Trophoblast cell (in vitro differentiated cells and primary cell): ENCODE measurements around the gene SYNGR4.
"Not testable (repeated sequence)": the region's sequence is repeated elsewhere in the genome, so short reads cannot be mapped to it uniquely, and the experiment has no call there.

ENCODE experiments used
- DNase-seq, 2 donors: peaks; one replicate each; pipeline ENCODE4 v3.0.0-alpha.2; 2016
- H2AFZ ChIP-seq: 2 replicates; pipeline ENCODE4 v1.6.1; 2013; ENCODE audit warnings: low read length, moderate library complexity, mild to moderate bottlenecking; ENCODE audit not compliant: insufficient read depth, poor library complexity
- H2AK5ac ChIP-seq: 2 replicates; pipeline ENCODE4 v1.6.1; 2013; ENCODE audit warnings: mild to moderate bottlenecking, low read length
- H2BK120ac ChIP-seq: 2 replicates; pipeline ENCODE4 v1.6.1; 2013; ENCODE audit warnings: low read length, mild to moderate bottlenecking, moderate library complexity; ENCODE audit not compliant: insufficient read depth, poor library complexity
- H2BK12ac ChIP-seq: 2 replicates; pipeline ENCODE4 v1.6.1; 2013; ENCODE audit warnings: mild to moderate bottlenecking, low read length, moderate library complexity
- H2BK5ac ChIP-seq: 2 replicates; pipeline ENCODE4 v1.6.1; 2013; ENCODE audit warnings: low read length, low read depth, moderate library complexity, mild to moderate bottlenecking; ENCODE audit not compliant: poor library complexity
- H3K14ac ChIP-seq: 2 replicates; pipeline ENCODE4 v1.6.1; 2013; ENCODE audit warnings: mild to moderate bottlenecking, low read length
- H3K18ac ChIP-seq: 2 replicates; pipeline ENCODE4 v1.6.1; 2013; ENCODE audit warnings: mild to moderate bottlenecking, low read length
- H3K23ac ChIP-seq: 2 replicates; pipeline ENCODE4 v1.6.1; 2013; ENCODE audit warnings: low read length
- H3K27ac ChIP-seq: 2 replicates; pipeline ENCODE4 v1.5.1; 2013; ENCODE audit warnings: low read depth, mild to moderate bottlenecking, inconsistent platforms, low read length, moderate library complexity
- H3K27me3 ChIP-seq: 2 replicates; pipeline ENCODE4 v1.6.1; 2013; ENCODE audit warnings: inconsistent platforms, mild to moderate bottlenecking, low read length, moderate library complexity; ENCODE audit not compliant: insufficient read depth
- H3K36me3 ChIP-seq, 2 experiments: 1 replicate in 1 of 2; 2 replicates in 1 of 2; pipeline ENCODE4 v1.6.1; 2013; ENCODE audit warnings: low read length in 2 of 2, mild to moderate bottlenecking in 2 of 2, moderate library complexity in 1 of 2; ENCODE audit not compliant: insufficient read depth in 2 of 2, control insufficient read depth in 1 of 2
- H3K4ac ChIP-seq: 2 replicates; pipeline ENCODE4 v1.6.1; 2013; ENCODE audit warnings: low read depth, mild to moderate bottlenecking, low read length, moderate library complexity
- H3K4me1 ChIP-seq, 2 experiments: 1 replicate in 1 of 2; 2 replicates in 1 of 2; pipeline ENCODE4 v1.6.1; 2013; ENCODE audit warnings: low read length in 2 of 2, mild to moderate bottlenecking in 2 of 2, moderate library complexity in 1 of 2; ENCODE audit not compliant: insufficient read depth in 2 of 2, control insufficient read depth in 1 of 2
- H3K4me2 ChIP-seq: 2 replicates; pipeline ENCODE4 v1.6.1; 2013; ENCODE audit warnings: inconsistent platforms, mild to moderate bottlenecking, low read length, moderate library complexity
- H3K4me3 ChIP-seq: 2 replicates; pipeline ENCODE4 v1.5.1; 2013; ENCODE audit warnings: mild to moderate bottlenecking, low read depth, low read length, inconsistent platforms
- H3K79me1 ChIP-seq: one replicate; pipeline ENCODE4 v1.6.1; 2013; ENCODE audit warnings: low read length
- H3K79me2 ChIP-seq: 2 replicates; pipeline ENCODE4 v1.6.1; 2013; ENCODE audit warnings: low read length, mild to moderate bottlenecking; ENCODE audit not compliant: control insufficient read depth, insufficient read depth, poor library complexity
- H3K9ac ChIP-seq: 2 replicates; pipeline ENCODE4 v1.6.1; 2013; ENCODE audit warnings: mild to moderate bottlenecking, low read length
- H3K9me3 ChIP-seq: 2 replicates; pipeline ENCODE4 v1.6.1; 2013; ENCODE audit warnings: low read depth, mild to moderate bottlenecking, control low read depth, inconsistent platforms, low read length; ENCODE audit not compliant: insufficient read depth
- H4K12ac ChIP-seq: 2 replicates; pipeline ENCODE4 v1.6.1; 2013; ENCODE audit warnings: low read depth, mild to moderate bottlenecking, low read length, moderate library complexity
- H4K8ac ChIP-seq: 2 replicates; pipeline ENCODE4 v1.6.1; 2013; ENCODE audit warnings: low read depth, mild to moderate bottlenecking, low read length, moderate library complexity
- H4K91ac ChIP-seq: one replicate; pipeline ENCODE4 v1.6.1; 2013; ENCODE audit warnings: low read depth, mild to moderate bottlenecking, low read length, moderate library complexity
- WGBS: extraction: QIAGEN DNeasy Blood & Tissue Kit; methylation state at CpG from one replicate; pipeline ENCODE4 v1.1.7; 2013; ENCODE audit warnings: missing lambda C conversion rate; ENCODE audit not compliant: insufficient read length, insufficient coverage; ENCODE audit errors: extremely low coverage; 5-methylcytosine and 5-hydroxymethylcytosine counted together

The SYNGR4 gene

GRCh38 chr19:48391100-48392005 is 27.2 kb downstream of the SYNGR4 start, which contains the start of gene KDELR1:
TSS of gene KDELR1 (minus strand) at chr19:48391551. CDS start at chr19:48391358, 193 bp downstream.
- Histone ChIP-seq H3K27ac (peak within 1 kb of the TSS; percentile 60), H3K9me3 (peaks cover 2% of the 10 kb centered on the region), H2AK5ac (peak within 1 kb of the TSS; percentile 89), H3K18ac (peak within 1 kb of the TSS; percentile 89), H4K8ac (peak within 1 kb of the TSS; percentile 82), H2AFZ (peak within 1 kb of the TSS; percentile 9), H2BK5ac (peak within 1 kb of the TSS; percentile 92), H3K23ac (no peak within 1 kb of the TSS), H3K36me3 (peaks cover 22 to 27% of the 10 kb centered on the region in 2 experiments), H3K4me1 (peaks cover 11 to 18% of the 10 kb centered on the region in 2 experiments), H3K4me3 (peak within 1 kb of the TSS; percentile 90), H4K91ac (peak within 1 kb of the TSS; percentile 97), H3K4ac (peak within 1 kb of the TSS; percentile 95), H3K4me2 (peak within 1 kb of the TSS; percentile 90), H3K9ac (peak within 1 kb of the TSS; percentile 92), H3K14ac (peak within 1 kb of the TSS; percentile 97), H2BK120ac (peak within 1 kb of the TSS; percentile 85), H3K79me2 (peaks cover 18% of the 10 kb centered on the region), H2BK12ac (peak within 1 kb of the TSS; percentile 10), H4K12ac (peak within 1 kb of the TSS; percentile 74), H3K79me1 (peaks cover 27% of the 10 kb centered on the region), H3K27me3 (peaks cover 18% of the 10 kb centered on the region)
- DNase-seq, result peak; percentile 66 to 79
- WGBS, result no CpG with 5 or more reads among the region's 42 CpGs

GRCh38 chr19:48392006-48392344 is 27.8 kb downstream of the SYNGR4 start:
- H2BK5ac ChIP-seq, H2BK12ac ChIP-seq, H2BK120ac ChIP-seq, H3K27ac ChIP-seq, H4K91ac ChIP-seq, H3K9ac ChIP-seq, H3K4me2 ChIP-seq, DNase-seq, H3K4ac ChIP-seq, H2AK5ac ChIP-seq, H3K23ac ChIP-seq, H3K4me3 ChIP-seq, H3K18ac ChIP-seq, H4K8ac ChIP-seq, H3K14ac ChIP-seq, H2AFZ ChIP-seq, H4K12ac ChIP-seq, H3K9me3 ChIP-seq: not testable (repeated sequence)
- Histone ChIP-seq H3K36me3 (peaks cover 16 to 22% of the 10 kb centered on the region in 2 experiments), H3K79me1 (peaks cover 27% of the 10 kb centered on the region), H3K27me3 (peaks cover 18% of the 10 kb centered on the region), H3K4me1 (peaks cover 11 to 23% of the 10 kb centered on the region in 2 experiments), H3K79me2 (peaks cover 18% of the 10 kb centered on the region)
- WGBS, result no CpG with 5 or more reads among the region's 1 CpG

- no CpG with 5 or more reads among the region's 15 CpGs for WGBS
- Histone ChIP-seq H3K4ac (peak overlapping the region; percentile 21), H4K91ac (peak overlapping the region; percentile 12)
These were observed 28.8 kb downstream of the SYNGR4 start for GRCh38 chr19:48392860-48393558.

GRCh38 chr19:48393559-48394330 is 29.6 kb downstream of the SYNGR4 start, which contains the start of gene GRIN2D:
TSS of gene GRIN2D (plus strand) at chr19:48393668. CDS start at chr19:48398393, 4,725 bp downstream.
- WGBS, result no CpG with 5 or more reads among the region's 40 CpGs
- peak within 1 kb of the TSS; percentile 83 for H3K14ac ChIP-seq
- peaks cover 6 to 8% of the 10 kb centered on the region in 2 experiments for H3K36me3 ChIP-seq
- peaks cover 2% of the 10 kb centered on the region for H3K9me3 ChIP-seq
- H3K27ac ChIP-seq, result peak within 1 kb of the TSS; percentile 2
- H3K79me1 ChIP-seq, result peaks cover 31% of the 10 kb centered on the region
- no peak within 1 kb of the TSS for H3K9ac ChIP-seq
- peak within 1 kb of the TSS; percentile 42 for H2AFZ ChIP-seq
- DNase-seq, result peak; percentile 59 to 74
- H3K4ac ChIP-seq, result peak within 1 kb of the TSS; percentile 21
- H3K27me3 ChIP-seq, result peaks cover 18% of the 10 kb centered on the region
- peak within 1 kb of the TSS; percentile 51 for H2BK12ac ChIP-seq
- peak within 1 kb of the TSS; percentile 58 for H2AK5ac ChIP-seq
- H2BK120ac ChIP-seq, result peak within 1 kb of the TSS; percentile 75
- H3K4me3 ChIP-seq, result peak within 1 kb of the TSS; percentile 51
- peak within 1 kb of the TSS; percentile 84 for H3K4me2 ChIP-seq
- peak within 1 kb of the TSS; percentile 72 for H4K12ac ChIP-seq
- peak within 1 kb of the TSS; percentile 63 for H3K18ac ChIP-seq
- H2BK5ac ChIP-seq, result no peak within 1 kb of the TSS
- peaks cover 18 to 32% of the 10 kb centered on the region in 2 experiments for H3K4me1 ChIP-seq
- peak within 1 kb of the TSS; percentile 45 for H4K91ac ChIP-seq
- peaks cover 20% of the 10 kb centered on the region for H3K79me2 ChIP-seq
- H3K23ac ChIP-seq, result no peak within 1 kb of the TSS
- H4K8ac ChIP-seq, result peak within 1 kb of the TSS; percentile 44

More at GRCh38 chr19:48392860-48393558, 28.8 kb downstream of the SYNGR4 start:
- peaks cover 29% of the 10 kb centered on the region for H3K79me1 ChIP-seq
- peak overlapping the region; percentile 11 for H3K4me3 ChIP-seq
- H3K9ac ChIP-seq, result no peak overlapping the region
- peaks cover 18% of the 10 kb centered on the region for H3K27me3 ChIP-seq
- H3K79me2 ChIP-seq, result peaks cover 18% of the 10 kb centered on the region
- peaks cover 16 to 30% of the 10 kb centered on the region in 2 experiments for H3K4me1 ChIP-seq
- H2BK12ac ChIP-seq, result peak overlapping the region; percentile 51
- peak overlapping the region; percentile 58 for H2AK5ac ChIP-seq
- peak overlapping the region; percentile 44 for H4K8ac ChIP-seq
- H3K36me3 ChIP-seq, result peaks cover 10 to 12% of the 10 kb centered on the region in 2 experiments
- peak overlapping the region; percentile 42 for H2AFZ ChIP-seq
- DNase-seq, result peak; percentile 35 to 54
- peak overlapping the region; percentile 75 for H2BK120ac ChIP-seq
- H3K4me2 ChIP-seq, result peak overlapping the region; percentile 84
- peaks cover 2% of the 10 kb centered on the region for H3K9me3 ChIP-seq
- no peak overlapping the region for H3K14ac ChIP-seq
- no peak overlapping the region for H2BK5ac ChIP-seq
- H4K12ac ChIP-seq, result no peak overlapping the region
- H3K23ac ChIP-seq, result no peak overlapping the region
- no peak overlapping the region for H3K27ac ChIP-seq
- peak overlapping the region; percentile 63 for H3K18ac ChIP-seq
